DND-41 (cell line): ENCODE results near the gene PPIP5K2.

Experiments used
- ATAC-seq: fragments of 200-7000 bp; cut with Tn5 transposase; 3 replicates; pipeline ENCODE4 v1.9.1; 2021; ENCODE audit warnings: low read depth; ENCODE audit not compliant: insufficient read depth
- DNase-seq: peaks from one replicate; pipeline ENCODE4 v3.0.0-alpha.2; 2020
- H2AFZ ChIP-seq: 2 replicates; pipeline ENCODE4 v1.6.0; 2012; ENCODE audit warnings: low read depth, low read length
- H3K27ac ChIP-seq: 2 replicates; pipeline ENCODE4 v1.5.1; 2012; ENCODE audit warnings: low read length, inconsistent platforms
- H3K27me3 ChIP-seq: fragments of 200-600 bp; sonication (generic); 2 replicates; pipeline ENCODE4 v1.6.0; 2012; ENCODE audit warnings: low read length, mild to moderate bottlenecking, inconsistent platforms; ENCODE audit not compliant: insufficient read depth, poor library complexity
- H3K36me3 ChIP-seq: 2 replicates; pipeline ENCODE4 v1.5.1; 2012; ENCODE audit warnings: low read length, inconsistent platforms; ENCODE audit not compliant: insufficient read depth
- H3K4me1 ChIP-seq: 2 replicates; pipeline ENCODE4 v1.5.1; 2012; ENCODE audit warnings: mild to moderate bottlenecking, low read length; ENCODE audit not compliant: insufficient read depth
- H3K4me2 ChIP-seq: 2 replicates; pipeline ENCODE4 v1.6.0; 2012; ENCODE audit warnings: mild to moderate bottlenecking, moderate library complexity, low read length, inconsistent platforms; ENCODE audit not compliant: insufficient read depth
- H3K4me3 ChIP-seq, 2 experiments: fragments of 200-600 bp in 1 of 2; shearing (Covaris generic) in 1 of 2; 2 replicates each; pipeline ENCODE4 v1.5.1; 2012 to 2016; ENCODE audit warnings: inconsistent platforms in 2 of 2, low read length in 2 of 2, mild to moderate bottlenecking in 2 of 2, low read depth in 1 of 2, moderate library complexity in 1 of 2
- H3K79me2 ChIP-seq: 2 replicates; pipeline ENCODE4 v1.6.0; 2012; ENCODE audit warnings: low read length, inconsistent platforms; ENCODE audit not compliant: insufficient read depth
- H3K9ac ChIP-seq: 2 replicates; pipeline ENCODE4 v1.6.0; 2012; ENCODE audit warnings: low read depth, mild to moderate bottlenecking, inconsistent platforms, low read length, moderate library complexity
- H3K9me3 ChIP-seq: 2 replicates; pipeline ENCODE4 v1.5.1; 2012; ENCODE audit warnings: low read length, moderate library complexity, mild to moderate bottlenecking, inconsistent platforms; ENCODE audit not compliant: insufficient read depth, severe bottlenecking
- H4K20me1 ChIP-seq: 2 replicates; pipeline ENCODE4 v1.6.0; 2012; ENCODE audit warnings: low read length; ENCODE audit not compliant: insufficient read depth
- CTCF ChIP-seq: IDR thresholded peaks from 2 replicates; pipeline ENCODE4 v1.5.1; 2012; ENCODE audit warnings: borderline replicate concordance, low read length, moderate library complexity, mild to moderate bottlenecking; ENCODE audit not compliant: poor library complexity, severe bottlenecking; ENCODE audit errors: extremely low read depth
- EZH2 ChIP-seq: IDR thresholded peaks from 3 replicates; pipeline ENCODE4 v1.6.1; 2012; ENCODE audit warnings: borderline replicate concordance, low read depth, mild to moderate bottlenecking, moderate library complexity, low read length, inconsistent platforms; ENCODE audit not compliant: severe bottlenecking

PPIP5K2 gene

GRCh38 chr5:103237778-103238177 lies 117.7 kb downstream of the PPIP5K2 start:
- DNase-seq (no peak), ATAC-seq (no peak)
- Histone ChIP-seq H4K20me1 (no peaks in the 10 kb centered on the region), H3K27ac (no peak overlapping the region), H3K36me3 (no peaks in the 10 kb centered on the region), H3K4me3 (no peak overlapping the region), H3K79me2 (no peaks in the 10 kb centered on the region), H2AFZ (no peak overlapping the region), H3K4me1 (no peaks in the 10 kb centered on the region), H3K9ac (no peak overlapping the region), H3K27me3 (no peaks in the 10 kb centered on the region), H3K9me3 (peaks cover 12% of the 10 kb centered on the region), H3K4me2 (no peak overlapping the region)
- TF ChIP-seq CTCF (no peak), EZH2 (no peak)

- H3K79me2 ChIP-seq = no peaks in the 10 kb centered on the region
- peaks cover 12% of the 10 kb centered on the region for H3K9me3 ChIP-seq
- peaks cover 18% of the 10 kb centered on the region for H3K4me1 ChIP-seq
- no peak overlapping the region for H2AFZ ChIP-seq
- H3K9ac ChIP-seq = no peak overlapping the region
- H3K36me3 ChIP-seq = no peaks in the 10 kb centered on the region
- no peak overlapping the region for H3K4me2 ChIP-seq
- TF ChIP-seq CTCF (no peak), EZH2 (no peak)
- H3K4me3 ChIP-seq = no peak overlapping the region
- DNase-seq (no peak), ATAC-seq (no peak)
- no peaks in the 10 kb centered on the region for H3K27me3 ChIP-seq
- no peaks in the 10 kb centered on the region for H4K20me1 ChIP-seq
- no peak overlapping the region for H3K27ac ChIP-seq
Measured at GRCh38 chr5:103243665-103244064, 123.6 kb downstream of the PPIP5K2 start.

GRCh38 chr5:103244398-103244797 lies 124.3 kb downstream of the PPIP5K2 start:
- H3K27ac ChIP-seq = no peak overlapping the region
- peaks cover 5% of the 10 kb centered on the region for H3K9me3 ChIP-seq
- H3K9ac ChIP-seq = no peak overlapping the region
- ATAC-seq = no peak
- no peaks in the 10 kb centered on the region for H4K20me1 ChIP-seq
- TF ChIP-seq EZH2 = no peak
- TF ChIP-seq CTCF = no peak
- H3K27me3 ChIP-seq = no peaks in the 10 kb centered on the region
- H3K36me3 ChIP-seq = no peaks in the 10 kb centered on the region
- H3K4me1 ChIP-seq = peaks cover 18% of the 10 kb centered on the region
- H2AFZ ChIP-seq = no peak overlapping the region
- no peak overlapping the region for H3K4me2 ChIP-seq
- H3K79me2 ChIP-seq = no peaks in the 10 kb centered on the region
- no peak overlapping the region for H3K4me3 ChIP-seq
- no peak for DNase-seq

GRCh38 chr5:103245761-103246160 lies 125.7 kb downstream of the PPIP5K2 start:
- TF ChIP-seq EZH2 (no peak), CTCF (no peak)
- peak; percentile 99 for ATAC-seq
- no peaks in the 10 kb centered on the region for H3K27me3 ChIP-seq
- H3K36me3 ChIP-seq = no peaks in the 10 kb centered on the region
- peaks cover 18% of the 10 kb centered on the region for H3K4me1 ChIP-seq
- H3K4me3 ChIP-seq = no peak overlapping the region
- no peaks in the 10 kb centered on the region for H4K20me1 ChIP-seq
- no peaks in the 10 kb centered on the region for H3K79me2 ChIP-seq
- H3K4me2 ChIP-seq = peak overlapping the region; percentile 13; the same call in 1 of the 2 replicates
- no peak overlapping the region for H3K9ac ChIP-seq
- H2AFZ ChIP-seq = no peak overlapping the region
- peak; percentile 31 for DNase-seq
- H3K9me3 ChIP-seq = no peaks in the 10 kb centered on the region
- H3K27ac ChIP-seq = no peak overlapping the region
